A549 (cell line): ENCODE measurements around the gene VIT. TPM values are rescaled to one million over a fixed set of nuclear protein-coding genes. Genes with fewer than 3 reads are reported as not detected.

Source experiments
- ATAC-seq, 2 experiments: fragments of 200-7000 bp in 1 of 2; fragments of >200 bp in 1 of 2; cut with Nextera tagmentation in 1 of 2; cut with Tn5 transposase in 1 of 2; 3 replicates each; pipeline versions ENCODE4 v1.8.0 to v1.9.1; 2018 to 2020; ENCODE audit warnings: mild to moderate bottlenecking in 1 of 2, moderate library complexity in 1 of 2
- CTCF ChIA-PET: fragments of 300-600 bp; sonication (Branson Sonifier 250); formaldehyde crosslinking; extraction: SDS; loops from one replicate; lab custom pipeline; 2021; ENCODE audit warnings: antibody characterized with exemption, inconsistent platforms; lab: Yijun Ruan, JAX
- POLR2A ChIA-PET: fragments of 350-600 bp; formaldehyde crosslinking; extraction: SDS; loops from one replicate; lab custom pipeline; 2021; ENCODE audit warnings: antibody characterized with exemption, inconsistent platforms; lab: Yijun Ruan, JAX
- DNase-seq, 2 experiments: peaks; one replicate each; pipeline versions ENCODE4 v3.0.0 to v3.0.0-alpha.2; 2011 to 2016; ENCODE audit warnings: low read depth in 1 of 2, low spot score in 1 of 2
- FAIRE-seq: peaks from 2 replicates; lab custom pipeline; 2011; peaks lifted over from hg19 to GRCh38; lab: Jason Lieb, UNC
- H3K27ac ChIP-seq, 2 experiments: fragments of >200 bp; sonication (Bioruptor Twin); formaldehyde crosslinking; 3 replicates each; pipeline ENCODE4 v1.5.1; 2016 to 2017
- H3K4me1 ChIP-seq: fragments of >200 bp; sonication (Bioruptor Twin); formaldehyde crosslinking; 3 replicates; pipeline ENCODE4 v1.6.1; 2016
- H3K4me2 ChIP-seq: fragments of >200 bp; sonication (Bioruptor Twin); formaldehyde crosslinking; 3 replicates; pipeline ENCODE4 v1.6.1; 2016
- H3K4me3 ChIP-seq: fragments of >200 bp; sonication (Bioruptor Twin); formaldehyde crosslinking; 3 replicates; pipeline ENCODE4 v1.5.1; 2016
- H3K9me3 ChIP-seq: fragments of >200 bp; sonication (Bioruptor Twin); formaldehyde crosslinking; 3 replicates; pipeline ENCODE4 v1.6.1; 2016
- BHLHE40 ChIP-seq: IDR thresholded peaks from 2 replicates; pipeline ENCODE4 v1.6.1; 2012; ENCODE audit warnings: low read depth, low read length, inconsistent platforms
- CBX2 ChIP-seq: fragments of 200-600 bp; sonication (generic); IDR thresholded peaks from 2 replicates; pipeline ENCODE4 v1.6.1; 2016; ENCODE audit warnings: low read depth, mild to moderate bottlenecking, borderline replicate concordance
- CHD2 ChIP-seq: fragments of 150-350 bp; IDR thresholded peaks from 2 replicates; pipeline ENCODE4 v1.6.1; 2014; ENCODE audit warnings: low read length; ENCODE audit not compliant: partially characterized antibody
- FOSB ChIP-seq: fragments of 250-450 bp; sonication (Bioruptor Pico); IDR thresholded peaks from 2 replicates; pipeline ENCODE4 v1.5.0; 2020; ENCODE audit warnings: mild to moderate bottlenecking, moderate library complexity
- FOXS1 ChIP-seq: fragments of 250-450 bp; sonication (Bioruptor Pico); IDR thresholded peaks from 2 replicates; pipeline ENCODE4 v1.5.0; 2020; ENCODE audit warnings: mild to moderate bottlenecking, moderate library complexity
- HDAC2 ChIP-seq: fragments of 200-600 bp; sonication (generic); IDR thresholded peaks from 2 replicates; pipeline ENCODE4 v1.6.1; 2016
- HEYL ChIP-seq: fragments of 250-450 bp; sonication (Bioruptor Pico); IDR thresholded peaks from 2 replicates; pipeline ENCODE4 v1.8.0; 2021; ENCODE audit warnings: mild to moderate bottlenecking, moderate library complexity
- HOXB5 ChIP-seq: fragments of 250-450 bp; sonication (Bioruptor Pico); IDR thresholded peaks from 2 replicates; pipeline ENCODE4 v1.5.0; 2020; ENCODE audit warnings: mild to moderate bottlenecking, moderate library complexity
- KDM1A ChIP-seq: fragments of 200-600 bp; sonication (generic); IDR thresholded peaks from 2 replicates; pipeline ENCODE4 v1.6.1; 2016; ENCODE audit warnings: low read depth, mild to moderate bottlenecking
- MAZ ChIP-seq: fragments of 150-350 bp; IDR thresholded peaks from 2 replicates; pipeline ENCODE4 v1.6.1; 2014; ENCODE audit warnings: antibody characterized with exemption, low read depth, low read length, borderline replicate concordance
- NFE2L2 ChIP-seq: fragments of 150-350 bp; conservative IDR thresholded peaks from 2 replicates; pipeline ENCODE4 v1.6.1; 2014; ENCODE audit warnings: low read length
- POLR2A ChIP-seq: IDR thresholded peaks from 2 replicates; pipeline ENCODE4 v1.6.1; 2012; ENCODE audit warnings: mild to moderate bottlenecking, low read length
- ZC3H11A ChIP-seq: fragments of 450-650 bp; IDR thresholded peaks from 2 replicates; pipeline ENCODE4 v1.6.1; 2014; ENCODE audit warnings: antibody characterized with exemption, mild to moderate bottlenecking
- ZNF302 ChIP-seq: fragments of 250-450 bp; sonication (Bioruptor Pico); IDR thresholded peaks from 2 replicates; pipeline ENCODE4 v1.9.0; 2021; ENCODE audit warnings: inconsistent platforms, mild to moderate bottlenecking, moderate library complexity
- WGBS: methylation state at CpG from one replicate; pipeline ENCODE4 v1.1.6; 2017; ENCODE audit errors: missing lambda C conversion rate; 5-methylcytosine and 5-hydroxymethylcytosine counted together
- polyA plus RNA-seq, 4 experiments: library from polyadenylated mRNA; depleted of rRNA in 3 of 4; stranded (reverse); fragments of >200 nt; fragmentation: RNase III in 1 of 4; extraction: RNeasy Plus Mini Kit Qiagen cat#74134 plus additional on column Dnase treatment in 1 of 4; gene quantifications; 2 replicates in 3 of 4; 3 replicates in 1 of 4; pipeline ENCODE4 v1.2.3, GENCODE V29; 2011 to 2017
- TF ChIP-seq, protein P1 (sequence below): fragments of >200 bp; sonication (Bioruptor Twin); formaldehyde crosslinking; IDR thresholded peaks from 3 replicates; pipeline ENCODE4 v1.5.1; 2016
- TF ChIP-seq, protein P2 (sequence below): fragments of >200 bp; sonication (Bioruptor Twin); formaldehyde crosslinking; IDR thresholded peaks from 3 replicates; pipeline ENCODE4 v1.6.1; 2016

Gene VIT
- polyA plus RNA-seq, 2 of the 4 experiments (the other 2 are of a cell fraction) = not detected

DNA sequence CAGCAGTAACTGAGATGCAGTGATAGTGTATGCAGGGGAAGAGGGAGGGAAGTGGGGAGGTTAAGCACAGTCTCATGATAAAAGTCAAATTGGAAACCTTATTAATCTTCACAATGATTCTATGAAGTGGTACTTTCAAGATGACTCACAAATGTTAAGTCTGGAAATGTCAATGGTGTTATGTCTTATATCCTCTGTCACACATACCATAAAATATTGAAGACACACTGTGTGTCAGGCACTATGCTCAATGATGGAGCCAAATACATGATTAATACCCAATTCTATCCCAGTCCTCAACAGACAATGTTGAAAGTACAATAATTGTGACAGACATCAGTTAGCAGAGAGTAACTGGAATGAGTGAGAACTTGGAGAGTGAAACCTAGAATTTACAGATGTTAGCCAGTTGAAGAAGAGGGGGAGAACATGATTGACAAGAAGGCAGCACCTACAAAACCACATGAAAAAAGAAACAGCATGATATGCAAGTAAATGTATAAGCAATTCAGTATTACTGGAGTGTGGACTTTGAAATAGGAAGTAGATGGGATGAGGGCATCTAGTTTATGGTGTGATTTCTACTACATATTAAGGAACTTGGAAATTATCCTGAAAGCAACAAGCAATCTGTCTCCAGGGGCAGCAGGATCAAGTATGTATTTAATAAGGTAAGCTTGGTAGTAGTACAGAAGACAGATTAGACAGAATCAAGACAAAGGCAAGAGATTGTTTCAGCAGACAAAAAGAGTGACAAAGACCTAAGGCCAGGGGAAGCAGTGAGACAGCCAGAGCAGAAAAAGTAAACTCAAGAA, 162.3 kb downstream of the VIT start:
- Histone ChIP-seq H3K27ac (peak overlapping the region; percentile 37 to 50; a peak in 4 of 6 replicates), H3K4me3 (0 out of 3 replicates have a peak overlapping the region, but pooled peaks have one; percentile 8)
- no peak for FAIRE-seq
- no peak for TF ChIP-seq ZC3H11A
- no peak for TF ChIP-seq ZNF302 (CRISPR knock-in tag)
- TF ChIP-seq CBX2 = no peak
- TF ChIP-seq CHD2 = no peak
- TF ChIP-seq, all 56 proteins: peak for 0
- DNase-seq = peak in 1 of 2 experiments; percentile 25
- H3K4me1 ChIP-seq = peaks cover 21% of the 10 kb centered on the region
- peak; percentile 50 to 67; a peak in 4 of 6 replicates for ATAC-seq
- ChIA-PET POLR2A (no interaction called here), CTCF (no interaction called here)
- no peaks in the 10 kb centered on the region for H3K9me3 ChIP-seq
- H3K4me2 ChIP-seq = peak overlapping the region; percentile 67

DNA sequence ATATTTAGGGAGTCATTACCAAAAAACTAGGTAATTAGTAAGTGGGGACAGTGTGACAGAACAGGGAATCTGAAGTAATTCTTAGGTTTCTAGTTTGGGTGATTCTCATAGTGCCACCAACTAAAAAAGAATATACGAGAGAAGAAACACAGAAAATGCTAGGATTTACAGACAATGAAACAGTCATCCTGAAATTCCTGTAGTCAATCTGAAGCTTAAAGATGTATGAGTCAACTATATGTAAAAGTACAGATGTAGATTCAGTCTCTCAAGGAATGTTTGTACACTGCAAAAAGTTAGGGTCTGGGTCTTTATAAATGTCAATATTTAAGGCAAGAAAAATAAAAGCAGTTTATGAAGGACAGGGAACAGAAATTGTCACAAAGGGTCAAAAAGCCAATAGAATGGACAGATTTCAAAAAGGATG, 162.9 kb downstream of the VIT start:
- WGBS = 72% methylated on average over 1 of the region's 1 CpG
- H3K9me3 ChIP-seq = no peaks in the 10 kb centered on the region
- POLR2A ChIA-PET = no interaction called here
- DNase-seq (no peak), ATAC-seq (peak in 1 of 2 experiments; percentile 42; a peak in 4 of 6 replicates), FAIRE-seq (no peak)
- TF ChIP-seq, protein P1, sequence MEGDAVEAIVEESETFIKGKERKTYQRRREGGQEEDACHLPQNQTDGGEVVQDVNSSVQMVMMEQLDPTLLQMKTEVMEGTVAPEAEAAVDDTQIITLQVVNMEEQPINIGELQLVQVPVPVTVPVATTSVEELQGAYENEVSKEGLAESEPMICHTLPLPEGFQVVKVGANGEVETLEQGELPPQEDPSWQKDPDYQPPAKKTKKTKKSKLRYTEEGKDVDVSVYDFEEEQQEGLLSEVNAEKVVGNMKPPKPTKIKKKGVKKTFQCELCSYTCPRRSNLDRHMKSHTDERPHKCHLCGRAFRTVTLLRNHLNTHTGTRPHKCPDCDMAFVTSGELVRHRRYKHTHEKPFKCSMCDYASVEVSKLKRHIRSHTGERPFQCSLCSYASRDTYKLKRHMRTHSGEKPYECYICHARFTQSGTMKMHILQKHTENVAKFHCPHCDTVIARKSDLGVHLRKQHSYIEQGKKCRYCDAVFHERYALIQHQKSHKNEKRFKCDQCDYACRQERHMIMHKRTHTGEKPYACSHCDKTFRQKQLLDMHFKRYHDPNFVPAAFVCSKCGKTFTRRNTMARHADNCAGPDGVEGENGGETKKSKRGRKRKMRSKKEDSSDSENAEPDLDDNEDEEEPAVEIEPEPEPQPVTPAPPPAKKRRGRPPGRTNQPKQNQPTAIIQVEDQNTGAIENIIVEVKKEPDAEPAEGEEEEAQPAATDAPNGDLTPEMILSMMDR = no peak
- TF ChIP-seq, protein P2, sequence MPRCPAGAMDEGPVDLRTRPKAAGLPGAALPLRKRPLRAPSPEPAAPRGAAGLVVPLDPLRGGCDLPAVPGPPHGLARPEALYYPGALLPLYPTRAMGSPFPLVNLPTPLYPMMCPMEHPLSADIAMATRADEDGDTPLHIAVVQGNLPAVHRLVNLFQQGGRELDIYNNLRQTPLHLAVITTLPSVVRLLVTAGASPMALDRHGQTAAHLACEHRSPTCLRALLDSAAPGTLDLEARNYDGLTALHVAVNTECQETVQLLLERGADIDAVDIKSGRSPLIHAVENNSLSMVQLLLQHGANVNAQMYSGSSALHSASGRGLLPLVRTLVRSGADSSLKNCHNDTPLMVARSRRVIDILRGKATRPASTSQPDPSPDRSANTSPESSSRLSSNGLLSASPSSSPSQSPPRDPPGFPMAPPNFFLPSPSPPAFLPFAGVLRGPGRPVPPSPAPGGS = no peak
- no peak for TF ChIP-seq FOSB (CRISPR knock-in tag)
- TF ChIP-seq HDAC2 = no peak
- no peak for TF ChIP-seq POLR2A
- TF ChIP-seq BHLHE40 = no peak
- peak overlapping the region; percentile 37 to 50; a peak in 4 of 6 replicates for H3K27ac ChIP-seq
- peak overlapping the region; percentile 67 for H3K4me2 ChIP-seq
- 0 out of 3 replicates have a peak overlapping the region, but pooled peaks have one; percentile 8 for H3K4me3 ChIP-seq
- CTCF ChIA-PET = no interaction called here
- peaks cover 21% of the 10 kb centered on the region for H3K4me1 ChIP-seq

DNA sequence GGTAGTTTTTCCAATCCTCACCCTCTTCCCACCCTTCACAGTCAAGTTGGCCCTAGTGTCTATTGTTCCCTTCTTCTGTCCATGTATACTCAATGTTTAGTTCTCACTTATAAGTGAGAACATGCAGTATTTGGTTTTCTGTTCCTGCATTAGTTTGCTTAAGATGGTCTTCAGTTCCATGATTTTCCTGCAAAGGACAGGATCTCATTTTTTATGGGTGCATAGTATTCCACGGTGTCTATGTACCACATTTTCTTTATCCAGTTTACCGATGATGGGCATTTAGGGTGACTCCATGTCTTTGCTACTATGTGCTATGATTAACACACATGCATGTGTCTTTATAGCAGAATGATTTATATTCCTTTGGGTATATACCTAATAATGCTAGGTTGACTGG, 165.4 kb downstream of the VIT start:
- ATAC-seq (no peak), FAIRE-seq (no peak), DNase-seq (no peak)
- H3K4me1 ChIP-seq = peaks cover 21% of the 10 kb centered on the region
- no peak overlapping the region for H3K27ac ChIP-seq
- no peak overlapping the region for H3K4me3 ChIP-seq
- H3K4me2 ChIP-seq = no peak overlapping the region
- H3K9me3 ChIP-seq = no peaks in the 10 kb centered on the region
- ChIA-PET POLR2A (no interaction called here), CTCF (no interaction called here)
- 96% methylated on average over 2 of the region's 2 CpGs for WGBS
- no peak for TF ChIP-seq NFE2L2
- no peak for TF ChIP-seq HEYL
- no peak for TF ChIP-seq FOXS1 (CRISPR knock-in tag)
- no peak for TF ChIP-seq ZC3H11A
- TF ChIP-seq KDM1A = 0 out of 2 replicates have a peak, but pooled peaks have one; percentile 30
- TF ChIP-seq CBX2 = no peak
- TF ChIP-seq MAZ = no peak
- no peak for TF ChIP-seq HOXB5 (CRISPR knock-in tag)
- TF ChIP-seq, protein P1 = no peak

Other genes with a start within 250 kb of the VIT start
- 92.1 and 124 TPM in 2 replicates for gene FEZ2, start 98.5 kb upstream of the VIT start, polyA plus RNA-seq (2011; rRNA removed)
- gene FEZ2, start 98.5 kb upstream of the VIT start, polyA plus RNA-seq (2017; fragmentation: RNase III; extraction: RNeasy Plus Mini Kit Qiagen cat#74134 plus additional on column Dnase treatment) = 52.5 to 64.4 TPM (median 56.5 TPM) in 3 replicates